ENCODE measurements around the gene OSBPL5.

GRCh38 chr11:3194016-3194816, 29.1 kb upstream of the OSBPL5 start:
- TF ChIP-seq POLR2AphosphoS5 (IDR thresholded peaks at IDR 0.05) = no peak
- TF ChIP-seq POLR2A (IDR thresholded peaks at IDR 0.05) = no peak
- no peak for TF ChIP-seq CTCF (IDR thresholded peaks at IDR 0.05 in 8 of 11, conservative IDR thresholded peaks at IDR 0.05 in 3 of 11)
